PC-3 (cell line): ENCODE data around the gene CCDC141. TPM values are rescaled to one million over a fixed set of nuclear protein-coding genes. Genes with fewer than 3 reads are reported as not detected.

ENCODE experiments used
- ATAC-seq: fragments of 200-7000 bp; cut with Tn5 transposase; 2 replicates; pipeline ENCODE4 v1.9.1; 2020; ENCODE audit warnings: mild to moderate bottlenecking, moderate library complexity
- BruUV-seq: library from RNA; stranded (reverse); fragments of 400-500 nt; replicated peaks from 2 replicates; lab custom pipeline; 2021; lab: Mats Ljungman, UMichigan
- CTCF ChIA-PET: fragments of 300-600 bp; sonication (Branson Sonifier 250); formaldehyde crosslinking; loops from one replicate; lab custom pipeline; 2022; ENCODE audit warnings: antibody characterized with exemption; lab: Charles Lee
- POLR2A ChIA-PET: fragments of 300-600 bp; sonication (Branson Sonifier 250); formaldehyde crosslinking; loops from one replicate; lab custom pipeline; 2022; ENCODE audit warnings: antibody characterized with exemption; ENCODE audit not compliant: unreplicated experiment; lab: Charles Lee
- DNase-seq: peaks from one replicate; pipeline ENCODE4 v3.0.0-alpha.2; 2015
- H2AFZ ChIP-seq: fragments of 300-600 bp; sonication (generic); 2 replicates; pipeline ENCODE4 v1.6.0; 2016; ENCODE audit warnings: antibody characterized with exemption, low read length
- H3F3A ChIP-seq: fragments of 300-600 bp; sonication (generic); one replicate; pipeline ENCODE4 v1.6.0; 2017; ENCODE audit warnings: antibody characterized with exemption, low read length, control low read depth, mild to moderate bottlenecking; ENCODE audit not compliant: unreplicated experiment
- H3K27ac ChIP-seq: fragments of 300-600 bp; sonication (generic); 2 replicates; pipeline ENCODE4 v1.5.1; 2016; ENCODE audit warnings: mild to moderate bottlenecking, low read length
- H3K27me3 ChIP-seq: fragments of 300-600 bp; sonication (generic); 2 replicates; pipeline ENCODE4 v1.6.1; 2016; ENCODE audit warnings: low read length, mixed read lengths
- H3K36me3 ChIP-seq: fragments of 300-600 bp; sonication (generic); 2 replicates; pipeline ENCODE4 v1.6.1; 2016; ENCODE audit warnings: low read depth, mixed run types, low read length, mixed read lengths
- H3K4me1 ChIP-seq: fragments of 300-600 bp; sonication (generic); 2 replicates; pipeline ENCODE4 v1.5.1; 2016; ENCODE audit warnings: low read length; ENCODE audit not compliant: insufficient read depth
- H3K4me2 ChIP-seq: fragments of 300-600 bp; sonication (generic); 2 replicates; pipeline ENCODE4 v1.6.0; 2016; ENCODE audit warnings: low read length
- H3K4me3 ChIP-seq: fragments of 300-600 bp; sonication (generic); 2 replicates; pipeline ENCODE4 v1.5.1; 2016; ENCODE audit warnings: mild to moderate bottlenecking, low read length, mixed read lengths
- H3K79me2 ChIP-seq: fragments of 300-600 bp; sonication (generic); 2 replicates; pipeline ENCODE4 v1.6.1; 2017; ENCODE audit warnings: low read length, mixed read lengths
- H3K9ac ChIP-seq: fragments of 300-600 bp; sonication (generic); 2 replicates; pipeline ENCODE4 v1.6.0; 2016; ENCODE audit warnings: mild to moderate bottlenecking, low read length
- H3K9me2 ChIP-seq: fragments of 300-600 bp; sonication (generic); replicated peaks from 2 replicates; pipeline ENCODE4 v1.6.1; 2016; ENCODE audit warnings: mixed run types, low read length, mixed read lengths
- H3K9me3 ChIP-seq: fragments of 300-600 bp; sonication (generic); 2 replicates; pipeline ENCODE4 v1.6.1; 2016; ENCODE audit warnings: low read length, mixed read lengths
- H4K20me1 ChIP-seq: fragments of 300-600 bp; sonication (generic); 2 replicates; pipeline ENCODE4 v1.6.1; 2016; ENCODE audit warnings: low read length, mixed read lengths
- CTCF ChIP-seq: fragments of 300-600 bp; sonication (generic); conservative IDR thresholded peaks from 2 replicates; pipeline ENCODE4 v1.5.1; 2017; ENCODE audit warnings: antibody characterized with exemption, low read depth, mild to moderate bottlenecking, low read length
- EZH2 ChIP-seq: fragments of 300-600 bp; sonication (generic); IDR thresholded peaks from one replicate; pipeline ENCODE4 v1.6.1; 2017; ENCODE audit warnings: antibody characterized with exemption, mild to moderate bottlenecking, low read length; ENCODE audit not compliant: unreplicated experiment
- EZH2phosphoT487 ChIP-seq: fragments of 300-600 bp; sonication (generic); IDR thresholded peaks from 2 replicates; pipeline ENCODE4 v1.6.1; 2018; ENCODE audit warnings: mild to moderate bottlenecking, antibody characterized with exemption, low read length, borderline replicate concordance
- intact Hi-C: fragments of 100-400 bp; cut with micrococcal nuclease; formaldehyde crosslinking; loops from 2 replicates; pipeline ENCODE4 v1.9.0; 2023
- total RNA-seq: library from RNA; depleted of rRNA; stranded (reverse); fragments of >200 nt; gene quantifications from 2 replicates; pipeline ENCODE4 v1.2.3, GENCODE V29; 2014

The CCDC141 gene
- total RNA-seq, 1 experiment from 2014 or later, result 1.1 TPM

- H2AFZ ChIP-seq, result no peak overlapping the region
- no peaks in the 10 kb centered on the region for H4K20me1 ChIP-seq
- no peak overlapping the region for H3K27ac ChIP-seq
- no peak for TF ChIP-seq EZH2
- no peaks in the 10 kb centered on the region for H3K79me2 ChIP-seq
- DNase-seq, result no peak
- H3K4me2 ChIP-seq, result no peak overlapping the region
- H3K9me3 ChIP-seq, result no peaks in the 10 kb centered on the region
- H3K27me3 ChIP-seq, result no peaks in the 10 kb centered on the region
- ChIA-PET CTCF (no interaction called here), POLR2A (no interaction called here)
- no peak for ATAC-seq
- H3F3A ChIP-seq, result no peaks in the 10 kb centered on the region
- H3K9me2 ChIP-seq, result no peaks in the 10 kb centered on the region
- no peak overlapping the region for H3K4me3 ChIP-seq
- H3K36me3 ChIP-seq, result no peaks in the 10 kb centered on the region
- intact Hi-C loops, result no loop called here
- BruUV-seq, result no TSS peak
- no peak overlapping the region for H3K9ac ChIP-seq
- H3K4me1 ChIP-seq, result peaks cover 34% of the 10 kb centered on the region
These were observed 189.4 kb downstream of the CCDC141 start for GRCh38 chr2:178860551-178860950.

- no peak overlapping the region for H3K4me2 ChIP-seq
- no peak overlapping the region for H3K4me3 ChIP-seq
- no peaks in the 10 kb centered on the region for H3K79me2 ChIP-seq
- no peaks in the 10 kb centered on the region for H3K36me3 ChIP-seq
- POLR2A ChIA-PET, result no interaction called here
- H3K27me3 ChIP-seq, result no peaks in the 10 kb centered on the region
- DNase-seq (no peak), ATAC-seq (no peak)
- no peak overlapping the region for H3K27ac ChIP-seq
- H3K9me2 ChIP-seq, result no peaks in the 10 kb centered on the region
- BruUV-seq, result no TSS peak
- H3K9me3 ChIP-seq, result no peaks in the 10 kb centered on the region
- TF ChIP-seq EZH2 (no peak), EZH2phosphoT487 (no peak), CTCF (no peak)
- H3K4me1 ChIP-seq, result peaks cover 31% of the 10 kb centered on the region
- no peaks in the 10 kb centered on the region for H3F3A ChIP-seq
- intact Hi-C loops, result no loop called here
- CTCF ChIA-PET, result no interaction called here
- no peak overlapping the region for H3K9ac ChIP-seq
- no peak overlapping the region for H2AFZ ChIP-seq
- H4K20me1 ChIP-seq, result no peaks in the 10 kb centered on the region
These were observed 190.2 kb downstream of the CCDC141 start for GRCh38 chr2:178859730-178860129.

- no TSS peak for BruUV-seq
- Histone ChIP-seq H3F3A (no peaks in the 10 kb centered on the region), H3K27ac (no peak overlapping the region), H3K9me2 (no peaks in the 10 kb centered on the region), H2AFZ (0 out of 2 replicates have a peak overlapping the region, but pooled peaks have one; percentile 27), H3K36me3 (no peaks in the 10 kb centered on the region), H3K4me2 (no peak overlapping the region), H3K9me3 (no peaks in the 10 kb centered on the region), H3K4me1 (peaks cover 28% of the 10 kb centered on the region), H3K9ac (no peak overlapping the region), H3K4me3 (no peak overlapping the region), H3K27me3 (no peaks in the 10 kb centered on the region), H3K79me2 (no peaks in the 10 kb centered on the region), H4K20me1 (no peaks in the 10 kb centered on the region)
- intact Hi-C loops, result no loop called here
- no peak for ATAC-seq
- ChIA-PET CTCF (no interaction called here), POLR2A (no interaction called here)
- DNase-seq, result no peak
- no peak for TF ChIP-seq EZH2
- no peak for TF ChIP-seq CTCF
- no peak for TF ChIP-seq EZH2phosphoT487
These were observed 190.9 kb downstream of the CCDC141 start for GRCh38 chr2:178858896-178859625.
